Measurements from ENCODE around the gene HRH3. TPM values are rescaled to one million over a fixed set of nuclear protein-coding genes. Genes with fewer than 3 reads are reported as not detected.

The HRH3 gene
- total RNA-seq, 1 donor from 2014 or later, result 0.07 TPM

GRCh38 chr20:62246872-62247652 lies 27.0 kb upstream of the HRH3 start:
- Mint-ChIP-seq H3K36me3 (ENCODE audit: low read depth, unreplicated experiment) (peaks cover 5% of the 10 kb centered on the region), H3K9me3 (ENCODE audit: unreplicated experiment) (no peaks in the 10 kb centered on the region), H3K27me3 (ENCODE audit: low read depth, unreplicated experiment) (no peaks in the 10 kb centered on the region), H3K27ac (ENCODE audit: unreplicated experiment) (no peak overlapping the region), H3K4me3 (ENCODE audit: unreplicated experiment) (no peak overlapping the region), H3K4me1 (ENCODE audit: low read depth, unreplicated experiment) (peaks cover 2% of the 10 kb centered on the region)
- FAIRE-seq, result no peak
- H3K4me3 ChIP-seq (ENCODE audit: insufficient read depth, low read depth, low read length), result no peak overlapping the region
- TF ChIP-seq EZH2 (IDR thresholded peaks at IDR 0.05; ENCODE audit: insufficient read depth, low read length), result no peak
- TF ChIP-seq CTCF (IDR thresholded peaks at IDR 0.05; ENCODE audit: insufficient read depth, low read depth, low read length), result no peak
- H3K79me2 ChIP-seq (ENCODE audit: insufficient read depth, low read length), result peaks cover 78% of the 10 kb centered on the region
- H3K9ac ChIP-seq (ENCODE audit: low read length), result no peak overlapping the region
- H2AFZ ChIP-seq (ENCODE audit: low read depth, low read length), result no peak overlapping the region
- no peaks in the 10 kb centered on the region for H3K4me1 ChIP-seq (ENCODE audit: insufficient read depth, low read length)
- H4K20me1 ChIP-seq (ENCODE audit: insufficient read depth, low read length), result peaks cover 92% of the 10 kb centered on the region
- no peaks in the 10 kb centered on the region for H3K27me3 ChIP-seq (ENCODE audit: insufficient read depth, low read length)
- no peak overlapping the region for H3K27ac ChIP-seq (ENCODE audit: low read depth, low read length)
- H3K36me3 ChIP-seq (ENCODE audit: insufficient read depth, low read length), result no peaks in the 10 kb centered on the region
- DNase-seq (ENCODE audit: low read depth), result no peak
- H3K9me3 ChIP-seq (ENCODE audit: insufficient read depth, low read depth, low read length), result no peaks in the 10 kb centered on the region
- H3K4me2 ChIP-seq (ENCODE audit: low read length), result no peak overlapping the region

- no peak for DNase-seq (ENCODE audit: low read depth)
- no peak overlapping the region for H3K27ac Mint-ChIP-seq (ENCODE audit: unreplicated experiment)
- H4K20me1 ChIP-seq (ENCODE audit: insufficient read depth, low read length), result peaks cover 92% of the 10 kb centered on the region
- H3K36me3 Mint-ChIP-seq (ENCODE audit: low read depth, unreplicated experiment), result peaks cover 9% of the 10 kb centered on the region
- no peak for TF ChIP-seq CTCF (IDR thresholded peaks at IDR 0.05; ENCODE audit: insufficient read depth, low read depth, low read length)
- no peak for TF ChIP-seq EZH2 (IDR thresholded peaks at IDR 0.05; ENCODE audit: insufficient read depth, low read length)
- no peaks in the 10 kb centered on the region for H3K4me1 ChIP-seq (ENCODE audit: insufficient read depth, low read length)
- H3K4me1 Mint-ChIP-seq (ENCODE audit: low read depth, unreplicated experiment), result peaks cover 7% of the 10 kb centered on the region
- no peak overlapping the region for H3K9ac ChIP-seq (ENCODE audit: low read length)
- no peaks in the 10 kb centered on the region for H3K9me3 Mint-ChIP-seq (ENCODE audit: unreplicated experiment)
- no peaks in the 10 kb centered on the region for H3K9me3 ChIP-seq (ENCODE audit: insufficient read depth, low read depth, low read length)
- H3K36me3 ChIP-seq (ENCODE audit: insufficient read depth, low read length), result no peaks in the 10 kb centered on the region
- no peaks in the 10 kb centered on the region for H3K27me3 ChIP-seq (ENCODE audit: insufficient read depth, low read length)
- peaks cover 78% of the 10 kb centered on the region for H3K79me2 ChIP-seq (ENCODE audit: insufficient read depth, low read length)
- H3K4me3 ChIP-seq (ENCODE audit: insufficient read depth, low read depth, low read length), result no peak overlapping the region
- no peak overlapping the region for H2AFZ ChIP-seq (ENCODE audit: low read depth, low read length)
- no peak overlapping the region for H3K4me2 ChIP-seq (ENCODE audit: low read length)
- H3K4me3 Mint-ChIP-seq (ENCODE audit: unreplicated experiment), result no peak overlapping the region
- FAIRE-seq, result no peak
- no peaks in the 10 kb centered on the region for H3K27me3 Mint-ChIP-seq (ENCODE audit: low read depth, unreplicated experiment)
- H3K27ac ChIP-seq (ENCODE audit: low read depth, low read length), result no peak overlapping the region
These were observed 26.4 kb upstream of the HRH3 start for GRCh38 chr20:62246431-62246830.

GRCh38 chr20:62245911-62246280 lies 25.8 kb upstream of the HRH3 start:
- Histone ChIP-seq H3K27ac (ENCODE audit: low read depth, low read length) (no peak overlapping the region), H3K4me3 (ENCODE audit: insufficient read depth, low read depth, low read length) (no peak overlapping the region), H4K20me1 (ENCODE audit: insufficient read depth, low read length) (peaks cover 92% of the 10 kb centered on the region), H3K4me2 (ENCODE audit: low read length) (no peak overlapping the region), H3K9me3 (ENCODE audit: insufficient read depth, low read depth, low read length) (no peaks in the 10 kb centered on the region), H3K9ac (ENCODE audit: low read length) (no peak overlapping the region), H3K36me3 (ENCODE audit: insufficient read depth, low read length) (no peaks in the 10 kb centered on the region), H3K27me3 (ENCODE audit: insufficient read depth, low read length) (no peaks in the 10 kb centered on the region), H2AFZ (ENCODE audit: low read depth, low read length) (no peak overlapping the region), H3K4me1 (ENCODE audit: insufficient read depth, low read length) (no peaks in the 10 kb centered on the region), H3K79me2 (ENCODE audit: insufficient read depth, low read length) (peaks cover 81% of the 10 kb centered on the region)
- Mint-ChIP-seq H3K36me3 (ENCODE audit: low read depth, unreplicated experiment) (peaks cover 11% of the 10 kb centered on the region), H3K9me3 (ENCODE audit: unreplicated experiment) (no peaks in the 10 kb centered on the region), H3K4me1 (ENCODE audit: low read depth, unreplicated experiment) (peaks cover 7% of the 10 kb centered on the region), H3K4me3 (ENCODE audit: unreplicated experiment) (no peak overlapping the region), H3K27ac (ENCODE audit: unreplicated experiment) (no peak overlapping the region), H3K27me3 (ENCODE audit: low read depth, unreplicated experiment) (no peaks in the 10 kb centered on the region)
- no peak for DNase-seq (ENCODE audit: low read depth)
- TF ChIP-seq CTCF (IDR thresholded peaks at IDR 0.05; ENCODE audit: insufficient read depth, low read depth, low read length), result no peak
- TF ChIP-seq EZH2 (IDR thresholded peaks at IDR 0.05; ENCODE audit: insufficient read depth, low read length), result no peak
- FAIRE-seq, result no peak

Measured in astrocyte (in vitro differentiated cells and primary cell).